H9 (cell line): ENCODE results near the gene C1orf185. TPM values are rescaled to one million over a fixed set of nuclear protein-coding genes. Genes with fewer than 3 reads are reported as not detected.

Experiments used
- DNase-seq: peaks from one replicate; pipeline ENCODE4 v3.0.0-alpha.2; 2017
- H2AFZ ChIP-seq: one replicate; pipeline ENCODE4 v1.6.1; 2013; ENCODE audit warnings: mild to moderate bottlenecking, low read length, control low read depth, moderate library complexity
- H2AK5ac ChIP-seq: 2 replicates; pipeline ENCODE4 v1.6.1; 2013; ENCODE audit warnings: low read length, control low read depth, mixed read lengths; ENCODE audit not compliant: insufficient read length
- H2BK120ac ChIP-seq: one replicate; pipeline ENCODE4 v1.6.1; 2013; ENCODE audit warnings: low read depth, mild to moderate bottlenecking, low read length, control low read depth, inconsistent platforms; ENCODE audit not compliant: poor library complexity, severe bottlenecking
- H2BK12ac ChIP-seq: 2 replicates; pipeline ENCODE4 v1.6.1; 2013; ENCODE audit warnings: low read length, control low read depth, mixed read lengths, low read depth; ENCODE audit not compliant: insufficient read length
- H2BK15ac ChIP-seq: 2 replicates; pipeline ENCODE4 v1.6.1; 2013; ENCODE audit warnings: low read depth, low read length, control low read depth
- H2BK20ac ChIP-seq: one replicate; pipeline ENCODE4 v1.6.1; 2013; ENCODE audit warnings: low read depth, mild to moderate bottlenecking, low read length, control low read depth, inconsistent platforms; ENCODE audit not compliant: poor library complexity, severe bottlenecking
- H2BK5ac ChIP-seq: 2 replicates; pipeline ENCODE4 v1.6.1; 2013; ENCODE audit warnings: low read length, control low read depth, mixed read lengths; ENCODE audit not compliant: insufficient read length
- H3K14ac ChIP-seq: 2 replicates; pipeline ENCODE4 v1.6.1; 2013; ENCODE audit warnings: low read length, control low read depth; ENCODE audit not compliant: insufficient read depth
- H3K18ac ChIP-seq: 2 replicates; pipeline ENCODE4 v1.6.1; 2013; ENCODE audit warnings: low read depth, mild to moderate bottlenecking, mixed read lengths, low read length, control low read depth; ENCODE audit not compliant: insufficient read length
- H3K23ac ChIP-seq: 2 replicates; pipeline ENCODE4 v1.6.1; 2013; ENCODE audit warnings: low read length, control low read depth, mixed read lengths, low read depth; ENCODE audit not compliant: insufficient read length
- H3K23me2 ChIP-seq: 2 replicates; pipeline ENCODE4 v1.6.1; 2013; ENCODE audit warnings: low read depth, mild to moderate bottlenecking, mixed read lengths, low read length, control low read depth; ENCODE audit not compliant: insufficient read length, poor library complexity, severe bottlenecking
- H3K27ac ChIP-seq: 2 replicates; pipeline ENCODE4 v1.5.1; 2013; ENCODE audit warnings: low read length, control low read depth, mixed read lengths, low read depth; ENCODE audit not compliant: insufficient read length
- H3K27me3 ChIP-seq: 2 replicates; pipeline ENCODE4 v1.6.1; 2013; ENCODE audit warnings: low read length, control low read depth, inconsistent platforms; ENCODE audit not compliant: insufficient read depth
- H3K4ac ChIP-seq: 2 replicates; pipeline ENCODE4 v1.6.1; 2013; ENCODE audit warnings: low read depth, mild to moderate bottlenecking, control low read depth, inconsistent platforms, low read length, moderate library complexity
- H3K4me1 ChIP-seq: 2 replicates; pipeline ENCODE4 v1.6.1; 2013; ENCODE audit warnings: low read length, control low read depth, inconsistent platforms; ENCODE audit not compliant: insufficient read depth
- H3K4me2 ChIP-seq: 2 replicates; pipeline ENCODE4 v1.6.1; 2013; ENCODE audit warnings: low read length, control low read depth, mixed read lengths; ENCODE audit not compliant: insufficient read length, insufficient read depth
- H3K56ac ChIP-seq: 2 replicates; pipeline ENCODE4 v1.6.1; 2013; ENCODE audit warnings: low read depth, mild to moderate bottlenecking, mixed read lengths, low read length, control low read depth; ENCODE audit not compliant: insufficient read length
- H3K79me1 ChIP-seq: 2 replicates; pipeline ENCODE4 v1.6.1; 2013; ENCODE audit warnings: low read depth, mild to moderate bottlenecking, moderate library complexity, low read length, control low read depth, inconsistent platforms; ENCODE audit not compliant: insufficient read depth, poor library complexity, severe bottlenecking
- H3K79me2 ChIP-seq: 2 replicates; pipeline ENCODE4 v1.6.1; 2013; ENCODE audit warnings: low read length, control low read depth, inconsistent platforms; ENCODE audit not compliant: insufficient read depth
- H3K9ac ChIP-seq: 2 replicates; pipeline ENCODE4 v1.6.1; 2013; ENCODE audit warnings: low read length, control low read depth, mixed read lengths; ENCODE audit not compliant: insufficient read length; ENCODE audit errors: extremely low read depth
- H3K9me3 ChIP-seq: one replicate; pipeline ENCODE4 v1.6.1; 2013; ENCODE audit warnings: low read depth, low read length, inconsistent platforms; ENCODE audit not compliant: control insufficient read depth
- H3T11ph ChIP-seq: one replicate; pipeline ENCODE4 v1.6.1; 2013; ENCODE audit warnings: mild to moderate bottlenecking, low read length, control low read depth, inconsistent platforms
- H4K20me1 ChIP-seq: one replicate; pipeline ENCODE4 v1.6.1; 2013; ENCODE audit not compliant: control insufficient read depth, insufficient read length, insufficient read depth
- H4K5ac ChIP-seq: 2 replicates; pipeline ENCODE4 v1.6.1; 2013; ENCODE audit warnings: low read depth, mild to moderate bottlenecking, mixed read lengths, low read length, control low read depth; ENCODE audit not compliant: insufficient read length
- H4K8ac ChIP-seq: replicated peaks from 2 replicates; pipeline ENCODE4 v1.6.1; 2013; ENCODE audit warnings: low read length, control low read depth, mixed read lengths, low read depth; ENCODE audit not compliant: insufficient read length
- H4K91ac ChIP-seq: 2 replicates; pipeline ENCODE4 v1.6.1; 2013; ENCODE audit warnings: low read depth, mild to moderate bottlenecking, moderate library complexity, mixed read lengths, low read length, control low read depth; ENCODE audit not compliant: insufficient read length
- H3K27ac Mint-ChIP-seq, 3 experiments: 2 replicates in 2 of 3; 3 replicates in 1 of 3; pipeline ENCODE4 v1.8.0; 2020 to 2021; ENCODE audit warnings: mixed read lengths in 3 of 3, mild to moderate bottlenecking in 1 of 3, moderate library complexity in 1 of 3
- H3K27me3 Mint-ChIP-seq: 2 replicates; pipeline ENCODE4 v1.8.0; 2021; ENCODE audit warnings: low read depth, mild to moderate bottlenecking, moderate library complexity, mixed read lengths
- H3K36me3 Mint-ChIP-seq, 3 experiments: 2 replicates in 2 of 3; 3 replicates in 1 of 3; pipeline ENCODE4 v1.8.0; 2020 to 2021; ENCODE audit warnings: low read depth in 3 of 3, mixed read lengths in 3 of 3; ENCODE audit not compliant: insufficient read depth in 1 of 3
- H3K4me1 Mint-ChIP-seq, 2 experiments: 2 replicates each; pipeline ENCODE4 v1.8.0; 2020; ENCODE audit warnings: mixed read lengths in 2 of 2
- H3K4me3 Mint-ChIP-seq, 2 experiments: 2 replicates in 1 of 2; 3 replicates in 1 of 2; pipeline ENCODE4 v1.8.0; 2020 to 2021; ENCODE audit warnings: mild to moderate bottlenecking in 2 of 2, mixed read lengths in 2 of 2, moderate library complexity in 1 of 2
- H3K9me3 Mint-ChIP-seq, 2 experiments: 2 replicates in 1 of 2; 3 replicates in 1 of 2; pipeline ENCODE4 v1.8.0; 2020; ENCODE audit warnings: mild to moderate bottlenecking in 2 of 2, mixed read lengths in 2 of 2, moderate library complexity in 1 of 2
- CTCF ChIP-seq: fragments of 200-600 bp; sonication (generic); conservative IDR thresholded peaks from 3 replicates; pipeline ENCODE4 v1.8.0; 2021; ENCODE audit warnings: antibody characterized with exemption, mild to moderate bottlenecking
- WGBS: extraction: QIAGEN DNeasy Blood & Tissue Kit; methylation state at CpG from one replicate; pipeline ENCODE4 v1.1.7; 2013; ENCODE audit warnings: missing lambda C conversion rate, low lambda C conversion rate, mixed read lengths; ENCODE audit not compliant: insufficient read length; ENCODE audit errors: extremely low coverage; 5-methylcytosine and 5-hydroxymethylcytosine counted together
- total RNA-seq: library from RNA; stranded (reverse); gene quantifications from 2 replicates; pipeline ENCODE4 v1.2.1, GENCODE V29; 2021

Gene C1orf185
- total RNA-seq, 1 experiment from 2014 or later = not detected

- H3K79me1 ChIP-seq = no peaks in the 10 kb centered on the region
- no peak overlapping the region for H2BK15ac ChIP-seq
- H3K14ac ChIP-seq = no peak overlapping the region
- no peaks in the 10 kb centered on the region for H3K27me3 ChIP-seq
- no peak overlapping the region for H2AK5ac ChIP-seq
- H2AFZ ChIP-seq = no peak overlapping the region
- no peak overlapping the region for H3K4me3 Mint-ChIP-seq
- no peak overlapping the region for H2BK12ac ChIP-seq
- no peak for TF ChIP-seq CTCF
- H3K4me2 ChIP-seq = no peak overlapping the region
- H3K79me2 ChIP-seq = no peaks in the 10 kb centered on the region
- H3K27me3 Mint-ChIP-seq = no peaks in the 10 kb centered on the region; the same call in none of the 2 replicates
- H3K4me1 Mint-ChIP-seq = peaks cover 0 to 3% of the 10 kb centered on the region in 2 experiments; a peak in 1 of 4 replicates
- no peak overlapping the region for H3K56ac ChIP-seq
- H3K27ac ChIP-seq = no peak overlapping the region
- no peaks in the 10 kb centered on the region for H4K20me1 ChIP-seq
- no peaks in the 10 kb centered on the region for H3K23me2 ChIP-seq
- H3K9ac ChIP-seq = no peak overlapping the region
- no peak overlapping the region for H2BK5ac ChIP-seq
- H3K36me3 Mint-ChIP-seq = no peaks in the 10 kb centered on the region; a peak in 1 of 7 replicates
- H3K23ac ChIP-seq = no peak overlapping the region
- WGBS = no CpG with 5 or more reads among the region's 2 CpGs
- no peaks in the 10 kb centered on the region for H3K9me3 ChIP-seq
- no peak overlapping the region for H4K8ac ChIP-seq
- no peak overlapping the region for H4K91ac ChIP-seq
- DNase-seq = no peak
- H3K9me3 Mint-ChIP-seq = peaks cover 0 to 6% of the 10 kb centered on the region in 2 experiments; a peak in 1 of 5 replicates
- no peak overlapping the region for H3K27ac Mint-ChIP-seq
- H3K4me1 ChIP-seq = no peaks in the 10 kb centered on the region
- no peak overlapping the region for H4K5ac ChIP-seq
- H3K4ac ChIP-seq = no peak overlapping the region
- H3T11ph ChIP-seq = no peak overlapping the region
- no peak overlapping the region for H2BK20ac ChIP-seq
- H2BK120ac ChIP-seq = no peak overlapping the region
- H3K18ac ChIP-seq = no peak overlapping the region
These were observed 37.4 kb downstream of the C1orf185 start for GRCh38 chr1:51139474-51139873.
